HG02973 (cell line): ENCODE measurements around the gene GRK6.
"Not testable (repeated sequence)": the region's sequence is repeated elsewhere in the genome, so short reads cannot be mapped to it uniquely, and the experiment has no call there.

ENCODE experiments used
- ATAC-seq: cut with Tn5 transposase; IDR thresholded peaks from one replicate; pipeline ENCODE4 v1.9.1; 2021; ENCODE audit warnings: moderate library complexity; ENCODE audit not compliant: unreplicated experiment

The GRK6 gene

DNA sequence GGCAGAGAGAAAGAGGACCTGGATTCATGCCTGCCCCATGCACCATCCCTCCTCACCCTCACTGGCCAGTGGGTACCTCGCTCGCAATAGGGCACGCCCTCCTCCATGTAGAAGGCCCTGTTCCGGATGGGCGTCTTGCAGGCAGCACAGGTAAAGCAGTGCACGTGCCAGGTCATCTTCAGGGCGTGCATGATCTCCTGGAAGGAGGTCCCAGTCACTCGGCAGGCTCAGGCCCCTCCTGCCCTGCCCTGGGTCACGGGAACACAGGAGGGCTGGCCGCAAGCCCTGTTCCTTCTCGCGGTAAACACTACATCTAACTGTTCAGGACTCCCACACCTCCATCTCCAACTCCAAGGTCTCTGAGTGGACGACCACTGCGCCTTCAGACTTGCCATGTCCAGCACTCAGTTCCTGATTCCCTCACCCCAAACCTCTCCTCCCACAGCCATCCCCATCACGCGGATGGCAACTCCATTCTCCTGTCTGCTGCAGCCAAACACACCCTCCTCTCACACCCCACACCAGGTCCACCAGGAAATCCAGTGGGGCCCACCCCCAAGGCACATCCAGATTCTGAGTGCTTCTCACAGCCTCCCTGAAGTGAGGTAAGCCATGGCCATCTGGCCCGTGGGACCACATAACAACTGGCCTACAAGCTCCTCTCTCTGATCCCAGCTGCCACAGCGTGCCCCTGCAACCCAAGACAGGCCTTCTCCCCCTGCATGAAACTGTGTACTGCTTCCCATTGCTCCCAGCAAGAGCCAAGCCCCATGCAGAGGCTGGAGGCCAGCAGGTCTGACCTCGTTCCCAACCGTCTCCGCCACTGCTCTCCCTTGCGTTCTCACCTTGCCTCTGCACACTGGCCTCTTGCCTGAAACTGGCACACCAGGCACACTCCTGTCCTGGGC lies 57.8 kb downstream of the GRK6 start:
- no peak for ATAC-seq

GRCh38 chr5:177484902-177485549 lies 58.5 kb downstream of the GRK6 start:
- no peak for ATAC-seq

DNA sequence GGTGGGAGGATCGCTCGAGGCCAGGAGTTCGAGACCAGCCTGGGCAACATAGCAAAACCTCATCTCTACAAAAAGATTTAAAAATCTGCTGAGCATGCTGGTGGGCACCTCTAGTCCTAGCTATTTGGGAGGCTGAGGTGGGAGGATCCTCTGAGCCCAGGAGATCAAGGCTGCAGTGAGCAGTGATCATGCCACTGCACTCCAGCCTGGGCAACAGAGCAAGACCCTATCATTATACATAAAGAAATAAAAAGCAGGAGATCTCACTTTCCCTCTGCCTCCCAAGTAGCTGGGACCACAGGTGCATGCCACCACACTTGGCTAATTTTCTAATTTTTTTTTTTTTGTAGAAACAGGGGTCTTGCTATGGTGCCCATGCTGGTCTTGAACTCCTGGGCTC lies 59.3 kb downstream of the GRK6 start:
- ATAC-seq: not testable (repeated sequence)

DNA sequence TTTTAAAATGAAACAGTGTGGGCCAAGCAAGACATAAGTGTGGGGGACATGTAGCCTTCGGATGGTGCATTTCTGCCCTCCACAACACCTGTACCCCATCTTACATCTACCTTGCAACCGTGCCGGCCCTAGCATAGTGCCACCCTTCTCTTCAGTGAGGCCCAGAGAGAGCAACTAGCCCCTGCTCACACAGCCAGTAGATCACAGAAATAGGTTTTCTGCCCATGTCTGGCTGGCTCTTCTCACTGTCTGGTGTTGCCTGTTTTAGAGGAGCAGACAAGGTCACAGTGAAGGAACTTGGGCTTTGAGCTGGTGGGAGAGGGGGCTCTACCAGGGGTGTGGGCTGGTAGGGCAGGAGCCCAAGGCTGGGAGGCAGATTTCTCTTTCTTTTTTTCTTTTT lies 59.8 kb downstream of the GRK6 start:
- no peak for ATAC-seq

DNA sequence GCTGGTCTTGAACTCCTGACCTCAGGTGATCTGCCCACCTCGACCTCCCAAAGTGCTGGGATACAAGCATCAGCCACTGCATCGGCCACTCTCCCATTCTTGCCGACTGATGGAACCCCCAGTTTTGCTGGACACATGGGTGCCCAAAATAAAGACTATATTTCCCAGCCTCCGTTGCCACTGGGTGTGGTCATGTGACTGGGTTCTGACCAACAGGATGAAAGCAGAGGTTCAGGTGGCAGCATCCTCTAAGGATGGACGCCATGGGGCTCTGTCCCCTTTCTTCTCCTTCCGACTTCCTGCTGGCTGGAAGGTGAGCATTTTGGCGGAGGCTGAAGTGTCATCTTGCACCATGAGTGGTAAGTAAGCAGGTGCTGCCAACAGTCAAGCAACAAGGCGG lies 60.7 kb downstream of the GRK6 start:
- no peak for ATAC-seq

DNA sequence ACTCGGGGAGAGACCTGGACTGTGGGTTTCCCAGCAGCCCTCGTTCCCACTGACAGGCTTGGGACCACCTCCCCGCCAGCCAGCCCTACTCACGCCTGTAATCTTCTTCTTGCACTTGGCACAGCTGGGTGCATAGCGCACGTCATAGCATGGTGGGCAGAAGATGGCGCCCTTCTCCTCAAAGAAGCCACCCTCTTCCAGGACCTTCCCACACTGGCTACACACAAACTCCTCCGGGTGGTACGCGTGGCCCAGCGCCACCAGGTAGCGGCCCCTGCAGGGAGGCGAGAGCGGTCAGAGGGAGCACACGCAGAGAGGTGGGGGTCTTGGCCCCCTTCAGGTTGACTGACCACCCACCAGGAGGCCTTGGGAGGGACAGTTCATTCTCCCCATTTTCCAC lies 61.5 kb downstream of the GRK6 start:
- ATAC-seq: no peak

DNA sequence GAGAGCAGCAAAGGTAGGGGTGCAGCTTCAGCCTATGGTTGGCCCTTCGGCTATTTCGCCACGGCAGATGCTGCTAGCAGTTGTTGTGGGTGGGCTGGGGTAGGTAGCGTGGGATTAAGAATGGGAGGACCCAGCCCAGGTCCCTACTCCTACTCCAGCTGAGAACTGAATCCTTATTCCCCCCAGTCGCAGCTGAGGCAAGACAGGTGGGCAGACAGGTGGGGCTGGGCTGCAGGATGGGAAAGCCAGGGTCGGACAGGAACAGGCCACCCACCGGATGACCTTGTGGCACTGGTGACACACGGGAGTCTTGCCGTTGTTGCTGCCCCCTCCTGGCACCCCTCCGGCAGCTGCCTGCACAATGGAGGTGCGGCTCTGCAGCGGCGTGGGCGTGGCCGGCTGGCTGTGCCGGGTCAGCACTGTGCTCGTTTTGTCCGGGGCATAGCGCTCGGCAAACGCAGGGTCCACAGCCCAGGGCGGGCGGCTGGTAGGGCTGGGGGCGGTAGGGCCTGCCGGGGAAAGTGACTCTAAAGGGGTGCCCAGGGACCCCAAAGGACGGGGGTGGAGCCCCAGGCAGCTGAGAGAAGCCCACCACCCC lies 62.7 kb downstream of the GRK6 start:
- ATAC-seq: no peak

DNA sequence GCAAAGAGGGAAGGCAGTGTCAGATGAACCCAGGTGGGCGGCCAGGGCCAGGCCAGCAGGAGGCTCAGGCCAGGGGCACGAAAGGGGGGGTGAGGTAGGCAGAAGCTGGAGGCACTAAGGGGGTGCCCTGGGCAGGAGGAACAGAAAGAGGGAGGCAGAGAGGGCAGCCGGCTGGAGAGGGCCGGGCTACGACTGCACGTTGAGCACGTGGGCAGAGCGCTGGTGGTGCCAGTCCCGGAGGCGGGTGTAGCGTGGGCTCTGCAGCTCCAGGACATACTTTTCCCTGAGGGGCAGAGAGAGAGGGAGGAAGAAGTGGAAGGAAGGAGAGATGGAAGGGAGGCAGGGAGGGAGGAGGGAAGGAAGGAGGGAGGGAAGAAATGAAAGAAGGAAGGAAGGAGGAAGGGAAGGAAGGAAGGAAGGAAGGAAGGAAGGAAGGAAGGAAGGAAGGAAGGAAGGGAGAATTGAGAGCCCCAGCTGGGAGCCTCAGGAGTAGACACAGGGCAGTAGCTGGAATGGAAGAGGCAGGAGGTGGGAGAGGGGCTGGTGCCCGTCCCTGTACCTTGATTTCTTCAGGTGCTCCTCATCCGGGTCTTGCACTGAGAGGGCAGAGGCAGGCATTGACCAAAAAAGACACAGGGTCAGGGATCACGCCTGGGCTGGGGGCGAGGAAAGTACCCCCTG lies 64.0 kb downstream of the GRK6 start:
- ATAC-seq: no peak

DNA sequence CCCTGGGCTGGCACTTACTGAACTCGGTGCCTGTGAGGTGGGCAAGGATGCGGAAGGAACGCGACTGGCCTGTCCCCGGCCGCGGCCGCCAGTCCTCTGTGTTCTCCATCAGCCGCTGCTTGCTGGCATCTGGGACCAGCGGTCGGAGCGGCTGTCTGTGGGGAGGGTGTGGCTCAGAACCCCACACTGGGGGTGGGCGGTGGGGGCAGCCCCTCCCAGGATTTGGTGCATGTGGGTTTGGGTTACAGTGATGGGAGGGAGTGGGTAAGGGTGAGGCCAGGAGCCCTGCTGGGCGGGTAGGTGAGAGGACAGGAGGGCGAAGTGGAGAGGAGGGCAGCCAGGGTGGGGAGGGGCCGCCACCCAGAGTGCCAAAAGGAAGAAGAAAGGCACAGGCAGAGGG lies 64.5 kb downstream of the GRK6 start:
- no peak for ATAC-seq

DNA sequence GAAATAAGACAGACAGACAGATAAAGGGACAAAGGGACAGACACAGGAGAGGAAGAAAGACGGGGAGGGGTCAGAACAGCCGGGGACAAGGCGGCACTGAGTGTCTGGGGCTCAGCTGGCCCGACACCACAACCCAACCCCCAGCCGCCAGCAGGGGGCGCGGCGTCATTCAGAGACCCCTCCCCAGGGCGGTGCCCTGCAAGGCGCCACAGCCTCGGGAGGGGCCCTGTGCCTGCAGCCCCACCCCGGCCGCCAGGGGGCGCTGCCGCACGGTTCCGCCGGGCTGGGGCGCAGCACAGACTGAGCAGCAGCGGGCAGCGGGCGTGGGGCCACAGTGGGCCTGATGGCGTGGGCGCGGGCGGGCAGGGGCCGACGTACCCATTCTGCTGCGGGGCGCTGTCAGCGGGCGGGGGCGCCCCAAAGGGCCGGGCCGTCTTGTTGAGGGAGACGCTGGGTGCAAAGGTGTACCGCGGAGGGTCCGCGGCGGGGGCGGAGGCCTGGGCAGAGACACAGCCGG lies 65.0 kb downstream of the GRK6 start:
- ATAC-seq: no peak

DNA sequence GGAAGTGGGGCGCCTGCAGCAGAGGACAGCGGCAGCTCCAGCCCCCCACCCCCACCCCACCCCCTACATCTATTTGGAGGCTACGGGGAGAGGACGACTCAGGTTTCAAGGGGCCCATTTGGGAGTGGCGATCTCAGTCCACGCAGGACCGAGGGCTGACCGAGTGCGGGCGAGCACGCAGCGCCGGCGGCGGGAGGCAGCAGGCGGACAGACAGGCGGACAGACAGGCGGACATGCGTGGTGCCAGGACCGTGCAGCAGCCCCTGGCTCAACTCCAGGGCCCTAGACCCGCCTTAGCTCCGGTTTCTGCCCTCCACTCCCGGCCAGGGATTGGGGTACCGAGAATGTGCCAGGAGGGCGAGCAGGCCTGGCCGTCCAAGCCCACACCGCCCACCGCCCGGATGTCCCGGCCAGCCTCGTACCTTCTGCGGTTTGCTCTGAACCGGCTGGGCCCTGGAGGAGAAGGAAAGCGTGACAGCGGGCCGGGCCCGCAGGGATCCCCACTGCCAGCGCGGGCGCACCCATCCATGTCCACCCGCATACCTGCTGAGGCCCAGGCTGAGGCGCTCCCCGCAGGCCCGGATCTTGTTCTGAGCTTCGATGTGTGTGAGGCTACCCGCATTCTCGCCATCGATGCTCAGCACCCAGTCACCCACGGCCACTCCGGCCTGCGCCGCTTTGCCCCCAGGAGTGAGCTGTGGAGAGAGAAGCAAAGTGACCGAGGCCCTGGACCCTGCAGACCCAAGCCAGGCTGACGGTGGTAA lies 65.7 kb downstream of the GRK6 start:
- no peak for ATAC-seq
